ENCODE measurements around the gene IDH2.
"Not testable (repeated sequence)": the region's sequence is repeated elsewhere in the genome, so short reads cannot be mapped to it uniquely, and the experiment has no call there.

The IDH2 gene

GRCh38 chr15:90114451-90114901 is 12.2 kb upstream of the IDH2 start:
- DNase-seq: no peak

DNA sequence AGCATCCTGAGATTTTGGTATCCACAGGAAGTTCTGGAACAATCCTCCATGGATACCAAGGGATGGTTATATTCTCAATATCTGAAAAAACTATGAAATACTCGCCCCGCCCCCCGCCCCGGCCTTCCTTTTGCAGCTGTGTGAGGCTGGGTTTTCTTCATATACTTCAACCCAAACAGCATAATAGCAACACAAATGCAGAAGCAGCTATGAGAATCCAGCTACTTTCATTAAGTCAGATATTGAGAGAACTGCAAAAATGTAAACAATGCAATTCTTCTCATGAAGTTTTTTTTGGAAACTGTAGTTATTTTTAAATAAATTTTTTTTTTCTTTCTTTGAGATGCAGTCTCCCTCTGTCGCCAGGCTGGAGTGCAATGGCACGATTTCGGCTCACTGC is 10.9 kb upstream of the IDH2 start:
- no peak for DNase-seq

DNA sequence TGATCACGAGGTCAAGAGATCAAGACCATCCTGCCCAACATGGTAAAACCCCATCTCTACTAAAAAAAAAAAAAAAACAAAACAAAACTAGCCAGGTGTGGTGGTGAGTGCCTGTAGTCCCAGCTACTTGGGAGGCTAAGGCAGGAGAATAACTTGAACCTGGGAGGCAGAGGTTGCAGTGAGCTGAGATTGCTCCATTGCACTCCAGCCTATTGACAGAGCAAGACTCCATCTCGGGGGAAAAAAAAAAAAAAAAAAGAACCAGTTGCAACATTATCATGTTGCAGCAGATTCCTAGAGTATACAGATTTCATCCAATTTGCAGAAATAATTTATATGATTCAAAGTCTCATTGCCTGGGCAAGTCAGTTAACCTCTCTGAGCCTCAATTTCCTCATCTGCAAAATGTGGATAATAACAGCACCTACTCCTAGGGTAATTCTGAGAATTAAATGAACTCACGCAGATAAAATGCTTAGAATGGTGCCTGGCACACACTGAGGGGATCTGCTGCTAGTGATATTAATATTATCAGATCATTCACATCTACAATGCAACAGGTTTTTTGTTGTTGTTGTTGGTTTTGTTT is 7.0 kb upstream of the IDH2 start:
- not testable (repeated sequence) for DNase-seq

DNA sequence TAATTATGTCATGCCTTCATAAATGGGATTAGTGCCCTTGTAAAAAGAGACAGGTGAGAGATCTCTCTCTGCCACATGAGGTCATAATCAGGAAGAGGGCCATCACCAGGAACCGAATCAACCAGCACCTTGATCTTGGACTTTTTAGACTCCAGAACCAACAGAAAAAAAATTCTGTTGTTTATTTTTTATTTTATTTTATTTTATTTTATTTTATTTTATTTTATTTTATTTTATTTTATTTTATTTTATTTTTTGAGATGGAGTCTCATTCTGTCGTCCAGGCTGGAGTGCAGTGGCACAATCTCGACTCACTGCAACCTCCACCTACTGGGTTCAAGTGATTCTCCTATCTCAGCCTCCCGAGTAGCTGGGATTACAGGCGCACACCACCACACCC is 5.8 kb upstream of the IDH2 start:
- DNase-seq: not testable (repeated sequence)

DNA sequence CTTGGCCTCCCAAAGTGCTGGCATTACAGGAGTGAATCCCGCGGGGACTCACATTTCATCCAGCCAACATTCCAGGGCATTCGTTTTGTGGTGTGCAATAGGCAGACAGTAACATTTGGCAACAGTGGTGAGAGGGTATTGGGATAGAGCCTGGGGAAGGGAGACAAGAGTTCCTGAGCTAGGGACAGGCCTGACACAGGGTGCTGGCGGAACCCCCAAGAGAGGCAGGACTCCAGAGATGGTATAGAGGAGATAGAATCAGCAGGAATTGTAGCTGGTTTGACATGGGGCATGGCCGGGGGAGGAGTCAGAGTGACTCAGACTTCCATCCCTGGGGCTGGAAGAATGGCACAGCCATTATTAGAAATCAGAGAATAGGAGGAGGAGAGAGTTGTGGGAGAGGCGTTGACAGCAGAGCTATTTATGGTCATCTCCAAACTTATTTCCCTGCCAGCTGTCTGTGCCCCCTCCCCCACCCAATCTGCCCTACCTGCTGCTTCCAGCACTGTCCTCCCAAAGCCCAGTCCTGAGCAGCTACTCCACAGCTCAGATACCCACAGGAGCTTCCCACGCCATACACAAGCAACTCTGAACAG is 4.4 kb upstream of the IDH2 start:
- DNase-seq: no peak

DNA sequence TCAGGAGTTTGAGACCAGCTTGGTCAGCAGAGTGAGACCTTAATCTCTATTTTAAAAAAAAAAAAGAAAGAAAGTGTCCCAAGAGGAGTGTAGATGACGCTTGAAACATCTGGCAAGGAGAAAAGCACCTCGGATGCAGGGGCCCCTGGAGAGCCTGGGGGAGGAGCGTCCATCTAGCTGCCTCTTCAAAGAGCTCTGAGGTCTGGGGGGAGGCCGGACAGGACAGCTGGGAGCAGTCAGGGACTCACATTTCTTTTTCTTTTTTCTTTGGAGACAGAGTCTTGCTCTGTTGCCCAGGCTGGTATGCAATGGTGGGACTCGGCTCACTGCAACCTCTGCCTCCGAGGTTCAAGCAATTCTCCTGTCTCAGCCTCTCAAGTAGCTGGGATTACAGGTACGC is 3.3 kb upstream of the IDH2 start:
- no peak for DNase-seq

GRCh38 chr15:90104551-90104950 is 2.3 kb upstream of the IDH2 start:
- no peak for DNase-seq

- DNase-seq: no peak
Measured at GRCh38 chr15:90103701-90104329, 1.5 kb upstream of the IDH2 start.

DNA sequence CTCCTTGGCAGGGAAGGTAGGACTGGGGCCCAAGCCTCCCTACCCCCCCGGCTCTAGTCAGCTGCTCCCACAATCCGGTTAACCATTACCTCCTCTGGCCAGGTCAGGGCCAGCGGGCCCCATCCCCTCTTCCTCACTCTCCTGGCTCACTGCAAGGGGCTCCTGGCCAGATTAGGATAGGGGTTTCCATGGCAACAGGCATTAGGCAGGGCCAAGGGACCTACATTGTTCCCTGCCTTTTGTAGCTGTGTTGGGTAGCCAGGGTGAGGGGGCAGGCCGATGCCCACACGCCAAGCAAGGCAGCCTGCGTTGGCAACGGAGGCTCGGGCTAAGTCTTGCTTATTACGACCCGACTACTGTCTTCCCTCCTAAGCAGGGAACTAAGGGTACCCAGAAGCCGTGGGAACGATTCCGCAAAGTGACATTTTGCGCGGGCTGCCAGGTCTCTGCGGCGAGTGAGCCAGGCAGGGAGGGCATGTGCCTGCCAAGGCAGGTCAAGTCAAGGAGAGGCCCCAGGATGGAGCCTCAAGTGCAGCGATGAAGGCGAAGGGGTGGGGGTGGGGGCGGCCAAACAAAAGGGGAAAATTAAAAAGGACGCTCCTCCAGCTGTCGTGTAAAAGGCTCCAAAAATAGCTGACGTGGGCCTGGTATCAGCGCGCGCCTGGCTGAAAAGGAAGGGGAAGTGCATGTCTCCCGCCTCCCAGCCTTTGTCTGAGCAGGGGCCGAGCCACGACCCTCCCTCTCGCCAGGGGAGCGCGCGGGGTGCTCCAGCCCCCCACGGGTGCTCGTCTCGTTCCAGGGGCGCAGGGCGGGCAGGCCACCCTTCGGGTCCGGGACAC is 919 bp downstream of the IDH2 start:
- no peak for DNase-seq

DNA sequence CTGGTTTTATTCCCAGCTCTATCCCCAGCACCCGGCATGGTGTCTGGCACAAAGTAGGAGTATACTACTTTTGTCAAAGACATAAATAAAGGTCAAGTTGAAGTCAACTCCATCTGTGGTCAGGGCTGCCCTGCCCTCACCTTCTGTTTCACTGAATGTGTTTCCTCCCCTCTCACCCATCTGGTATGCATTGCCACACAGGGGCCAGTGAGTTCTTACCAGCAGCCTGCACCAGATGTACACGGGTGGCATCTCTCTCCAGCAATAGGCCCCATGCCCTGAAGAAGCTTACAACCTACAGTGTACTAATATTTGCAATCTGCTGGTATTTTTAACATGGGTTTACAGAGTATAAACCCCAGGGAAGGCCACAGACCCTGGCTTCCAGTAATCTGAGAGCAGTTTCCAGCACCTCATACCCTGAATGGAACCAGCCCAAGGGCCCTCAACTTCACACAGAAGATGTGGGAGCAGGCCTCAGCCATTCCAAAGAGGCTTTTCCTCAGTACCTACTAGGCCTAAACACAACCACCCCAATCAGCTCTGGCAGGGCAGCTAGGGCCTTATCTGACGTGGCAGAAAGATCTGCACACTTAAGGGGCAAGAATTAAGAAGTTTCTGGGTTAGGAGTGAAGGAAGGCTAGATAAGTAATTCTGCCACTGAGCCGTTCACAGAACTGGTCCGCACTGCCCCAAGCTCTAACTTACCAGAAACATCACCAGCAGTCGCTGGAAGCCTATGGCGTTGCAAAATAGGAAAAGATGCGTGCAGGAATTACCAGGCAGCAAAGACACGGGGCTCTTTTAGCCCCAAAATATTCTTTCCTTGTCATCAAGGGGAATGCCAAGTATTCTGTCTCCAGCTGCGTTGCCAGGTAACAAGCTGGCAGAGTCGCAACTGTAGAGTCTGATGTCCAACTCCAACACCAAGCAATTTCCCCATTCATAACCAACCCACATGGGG is 2.1 kb downstream of the IDH2 start:
- DNase-seq: no peak

GRCh38 chr15:90099072-90099867 is 3.0 kb downstream of the IDH2 start:
- no peak for DNase-seq

DNA sequence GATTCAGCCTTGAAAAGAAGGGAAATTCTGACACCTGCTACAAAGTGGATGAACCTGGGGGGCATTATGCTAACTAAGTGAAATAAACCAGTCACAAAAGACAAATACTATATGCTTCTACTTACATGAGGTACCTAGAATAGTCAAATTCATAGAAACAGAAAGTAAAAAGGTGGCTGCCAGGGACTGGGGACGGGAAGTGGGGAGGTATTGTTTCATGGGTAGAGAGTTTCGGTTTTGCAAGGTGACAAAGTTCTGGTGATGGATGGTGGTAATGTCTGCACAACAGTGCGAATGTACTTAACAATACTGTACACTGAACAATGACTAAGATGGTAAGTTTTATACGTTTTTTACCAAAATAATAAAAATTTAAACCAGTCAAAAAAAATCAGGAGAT is 4.8 kb downstream of the IDH2 start:
- DNase-seq: no peak

DNA sequence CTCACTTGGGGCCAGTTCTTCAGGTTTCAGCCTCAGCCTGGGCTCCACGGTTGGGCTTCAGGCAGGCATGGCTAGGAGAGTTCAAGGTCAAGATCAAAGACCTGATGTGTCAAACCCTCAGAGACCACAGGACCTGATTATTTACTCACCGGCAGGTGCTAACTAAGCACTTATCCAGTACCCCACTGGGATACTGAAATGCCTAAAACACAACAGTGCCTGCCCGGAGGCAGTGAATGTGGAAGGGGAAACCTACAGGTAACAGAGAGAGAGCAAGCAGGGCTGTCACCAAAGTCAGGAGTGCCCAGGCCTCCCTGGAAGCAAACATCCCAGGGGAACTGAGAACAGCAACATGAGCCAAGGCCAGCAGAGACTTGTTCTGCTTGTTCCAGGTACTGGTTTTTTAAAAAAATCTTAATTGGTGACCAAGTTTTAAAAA is 6.7 kb downstream of the IDH2 start:
- DNase-seq: peak; percentile 49

GRCh38 chr15:90091156-90091931 is 10.9 kb downstream of the IDH2 start:
- DNase-seq: no peak

DNA sequence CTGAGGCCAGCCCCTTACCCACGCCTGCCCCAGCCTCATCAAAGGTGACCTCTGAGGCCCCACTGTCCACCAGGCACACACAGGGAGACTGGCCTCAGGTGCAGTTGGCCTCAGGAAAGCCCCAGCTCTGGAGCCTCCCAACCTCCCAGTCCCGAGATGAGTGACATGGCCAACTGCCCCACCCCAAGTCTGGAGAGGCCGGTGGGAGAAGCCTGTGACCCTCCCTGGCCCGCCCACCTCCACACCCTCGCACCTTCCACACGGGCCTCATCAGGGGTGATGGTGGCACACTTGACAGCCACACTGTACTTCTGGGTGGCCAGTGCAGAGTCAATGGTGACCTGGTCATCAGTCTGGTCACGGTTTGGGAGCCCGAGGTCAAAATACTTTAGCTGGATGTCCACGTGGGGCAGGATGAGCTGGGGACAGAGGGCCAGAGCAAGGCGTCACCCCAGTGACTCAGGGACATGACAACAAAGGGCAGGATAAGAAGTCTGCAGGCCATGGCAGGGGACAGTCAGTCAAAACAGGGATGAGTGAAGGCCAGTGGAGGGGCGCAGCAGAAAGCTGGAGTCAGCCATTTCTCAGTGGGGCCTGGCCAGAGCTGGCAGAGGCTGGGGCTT is 11.9 kb downstream of the IDH2 start:
- DNase-seq: no peak

- DNase-seq: no peak
Measured at GRCh38 chr15:90087454-90088154, 14.7 kb downstream of the IDH2 start.

GRCh38 chr15:90086868-90087268 is 15.4 kb downstream of the IDH2 start:
- peak; percentile 40 for DNase-seq

GRCh38 chr15:90085565-90085964 is 16.7 kb downstream of the IDH2 start:
- no peak for DNase-seq

- no peak for DNase-seq
Measured at GRCh38 chr15:90084876-90085423, 17.3 kb downstream of the IDH2 start.
